GF-D8 (cell line): Measurements from ENCODE around the gene LTBP1.
"Not testable (repeated sequence)": the region's sequence is repeated elsewhere in the genome, so short reads cannot be mapped to it uniquely, and the experiment has no call there.

Experiments used
- DNase-seq: peaks from one replicate; lab custom pipeline; 2025; lab: John Stamatoyannopoulos, UW

Gene LTBP1

GRCh38 chr2:33047939-33048338 is 101.2 kb downstream of the LTBP1 start:
- no peak for DNase-seq

GRCh38 chr2:33051586-33052360 is 105.0 kb downstream of the LTBP1 start:
- DNase-seq: no peak

- no peak for DNase-seq
Measured at GRCh38 chr2:33052361-33052735, 105.6 kb downstream of the LTBP1 start.

GRCh38 chr2:33052795-33053194 is 106.0 kb downstream of the LTBP1 start:
- DNase-seq: not testable (repeated sequence)

GRCh38 chr2:33056170-33056569 is 109.4 kb downstream of the LTBP1 start:
- no peak for DNase-seq

- not testable (repeated sequence) for DNase-seq
Measured at GRCh38 chr2:33057307-33058028, 110.7 kb downstream of the LTBP1 start.

- DNase-seq: no peak
Measured at GRCh38 chr2:33058716-33059470, 112.1 kb downstream of the LTBP1 start.

GRCh38 chr2:33059471-33060156 is 112.9 kb downstream of the LTBP1 start:
- DNase-seq: no peak

GRCh38 chr2:33060405-33060804 is 113.7 kb downstream of the LTBP1 start:
- no peak for DNase-seq

GRCh38 chr2:33062665-33063250 is 116.0 kb downstream of the LTBP1 start:
- DNase-seq: no peak

- no peak for DNase-seq
Measured at GRCh38 chr2:33064349-33064801, 117.6 kb downstream of the LTBP1 start.

GRCh38 chr2:33067598-33067997 is 120.8 kb downstream of the LTBP1 start:
- DNase-seq: no peak

- no peak for DNase-seq
Measured at GRCh38 chr2:33068261-33068660, 121.5 kb downstream of the LTBP1 start.

- DNase-seq: no peak
Measured at GRCh38 chr2:33069894-33070651, 123.3 kb downstream of the LTBP1 start.

- no peak for DNase-seq
Measured at GRCh38 chr2:33071591-33071990, 124.8 kb downstream of the LTBP1 start.

GRCh38 chr2:33072614-33073013 is 125.9 kb downstream of the LTBP1 start:
- DNase-seq: no peak

GRCh38 chr2:33073018-33073417 is 126.3 kb downstream of the LTBP1 start:
- no peak for DNase-seq

GRCh38 chr2:33074197-33074596 is 127.4 kb downstream of the LTBP1 start:
- no peak for DNase-seq

- no peak for DNase-seq
Measured at GRCh38 chr2:33077311-33077710, 130.6 kb downstream of the LTBP1 start.

- no peak for DNase-seq
Measured at GRCh38 chr2:33077844-33078243, 131.1 kb downstream of the LTBP1 start.

- DNase-seq: no peak
Measured at GRCh38 chr2:33081691-33082090, 134.9 kb downstream of the LTBP1 start.
